GM21390 (cell line): Measurements from ENCODE around the gene MCMBP.

Experiments
- ATAC-seq: cut with Tn5 transposase; IDR thresholded peaks from one replicate; pipeline ENCODE4 v1.9.1; 2021; ENCODE audit not compliant: unreplicated experiment

The MCMBP gene

GRCh38 chr10:119786117-119786769 is 86.4 kb downstream of the MCMBP start:
- ATAC-seq, result no peak

- no peak for ATAC-seq
Observed at GRCh38 chr10:119784340-119785067, 88.1 kb downstream of the MCMBP start.

GRCh38 chr10:119783665-119784027 is 89.0 kb downstream of the MCMBP start:
- ATAC-seq, result no peak

GRCh38 chr10:119782981-119783664 is 89.5 kb downstream of the MCMBP start:
- no peak for ATAC-seq

- ATAC-seq, result no peak
Observed at GRCh38 chr10:119781498-119781897, 91.1 kb downstream of the MCMBP start.

GRCh38 chr10:119780879-119781480 is 91.7 kb downstream of the MCMBP start:
- ATAC-seq, result no peak
